HL-60 (cell line): ENCODE data around the gene CD81.

Experiments
- GABPA ChIP-seq: IDR thresholded peaks from 2 replicates; pipeline ENCODE4 v1.6.1; 2012; ENCODE audit warnings: low read depth
- TF ChIP-seq, protein P1 (sequence below): IDR thresholded peaks from one replicate; pipeline ENCODE4 v1.5.1; 2011; ENCODE audit warnings: low read length, control low read depth, inconsistent platforms; ENCODE audit not compliant: insufficient read depth

DNA sequence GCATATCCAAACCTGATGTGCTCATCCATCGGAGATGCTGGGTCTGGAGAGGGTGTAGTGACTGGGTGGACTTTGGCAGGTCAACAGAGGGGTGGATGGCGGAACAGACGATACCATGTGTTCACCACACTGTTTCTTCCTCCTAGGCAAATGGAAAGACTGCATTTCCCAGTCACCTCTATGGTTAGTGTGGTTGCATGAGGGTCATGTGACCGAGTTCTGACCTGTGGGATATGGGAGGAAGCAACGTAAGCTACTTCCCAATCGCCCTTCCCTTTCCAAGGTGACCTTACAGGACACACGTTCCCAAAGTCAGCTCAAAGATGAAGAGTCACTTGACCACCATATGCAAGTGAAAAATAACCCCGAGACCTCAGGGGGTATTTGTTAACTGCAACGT is 47.6 kb upstream of the CD81 start:
- no peak for TF ChIP-seq GABPA
- TF ChIP-seq, protein P1, sequence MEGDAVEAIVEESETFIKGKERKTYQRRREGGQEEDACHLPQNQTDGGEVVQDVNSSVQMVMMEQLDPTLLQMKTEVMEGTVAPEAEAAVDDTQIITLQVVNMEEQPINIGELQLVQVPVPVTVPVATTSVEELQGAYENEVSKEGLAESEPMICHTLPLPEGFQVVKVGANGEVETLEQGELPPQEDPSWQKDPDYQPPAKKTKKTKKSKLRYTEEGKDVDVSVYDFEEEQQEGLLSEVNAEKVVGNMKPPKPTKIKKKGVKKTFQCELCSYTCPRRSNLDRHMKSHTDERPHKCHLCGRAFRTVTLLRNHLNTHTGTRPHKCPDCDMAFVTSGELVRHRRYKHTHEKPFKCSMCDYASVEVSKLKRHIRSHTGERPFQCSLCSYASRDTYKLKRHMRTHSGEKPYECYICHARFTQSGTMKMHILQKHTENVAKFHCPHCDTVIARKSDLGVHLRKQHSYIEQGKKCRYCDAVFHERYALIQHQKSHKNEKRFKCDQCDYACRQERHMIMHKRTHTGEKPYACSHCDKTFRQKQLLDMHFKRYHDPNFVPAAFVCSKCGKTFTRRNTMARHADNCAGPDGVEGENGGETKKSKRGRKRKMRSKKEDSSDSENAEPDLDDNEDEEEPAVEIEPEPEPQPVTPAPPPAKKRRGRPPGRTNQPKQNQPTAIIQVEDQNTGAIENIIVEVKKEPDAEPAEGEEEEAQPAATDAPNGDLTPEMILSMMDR: no peak
